ENCODE measurements around the gene RASGEF1B. TPM values are rescaled to one million over a fixed set of nuclear protein-coding genes. Genes with fewer than 3 reads are reported as not detected.

The RASGEF1B gene
- total RNA-seq, 1 donor from 2014 or later = 0.77 TPM

DNA sequence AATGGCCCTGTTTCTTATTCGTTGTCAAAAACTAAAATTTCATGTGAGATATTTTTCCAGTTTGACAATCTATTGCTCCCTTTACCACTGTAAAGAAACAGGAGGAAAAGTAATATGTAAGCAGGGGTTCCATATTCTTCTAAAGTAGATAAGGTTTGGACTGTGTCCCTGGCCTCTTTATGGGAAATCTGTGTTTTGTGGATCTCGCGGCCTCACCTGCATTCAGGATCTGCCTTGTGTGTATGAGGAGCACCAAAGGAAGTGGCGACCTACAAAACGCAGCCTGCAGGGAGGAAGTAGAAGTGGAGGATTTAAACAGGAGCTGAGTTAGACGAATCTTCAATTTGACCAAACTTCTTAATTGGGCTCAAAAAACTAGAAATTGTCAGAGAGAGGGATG, 67.0 kb downstream of the RASGEF1B start:
- Histone ChIP-seq H2AFZ (ENCODE audit: low read depth, low read length) (no peak overlapping the region), H3K27ac (ENCODE audit: low read depth, low read length) (no peak overlapping the region), H3K9ac (ENCODE audit: low read length) (no peak overlapping the region), H3K4me1 (ENCODE audit: insufficient read depth, low read length) (no peaks in the 10 kb centered on the region), H3K79me2 (ENCODE audit: insufficient read depth, low read length) (no peaks in the 10 kb centered on the region), H3K9me3 (ENCODE audit: insufficient read depth, low read depth, low read length) (no peaks in the 10 kb centered on the region), H3K27me3 (ENCODE audit: insufficient read depth, low read length) (peaks cover 6% of the 10 kb centered on the region), H3K4me3 (ENCODE audit: insufficient read depth, low read depth, low read length) (no peak overlapping the region), H3K36me3 (ENCODE audit: insufficient read depth, low read length) (no peaks in the 10 kb centered on the region), H4K20me1 (ENCODE audit: insufficient read depth, low read length) (no peaks in the 10 kb centered on the region), H3K4me2 (ENCODE audit: low read length) (no peak overlapping the region)
- FAIRE-seq (no peak), DNase-seq (ENCODE audit: low read depth) (no peak)
- no peak overlapping the region for H3K27ac Mint-ChIP-seq (ENCODE audit: unreplicated experiment)
- TF ChIP-seq, protein P1, sequence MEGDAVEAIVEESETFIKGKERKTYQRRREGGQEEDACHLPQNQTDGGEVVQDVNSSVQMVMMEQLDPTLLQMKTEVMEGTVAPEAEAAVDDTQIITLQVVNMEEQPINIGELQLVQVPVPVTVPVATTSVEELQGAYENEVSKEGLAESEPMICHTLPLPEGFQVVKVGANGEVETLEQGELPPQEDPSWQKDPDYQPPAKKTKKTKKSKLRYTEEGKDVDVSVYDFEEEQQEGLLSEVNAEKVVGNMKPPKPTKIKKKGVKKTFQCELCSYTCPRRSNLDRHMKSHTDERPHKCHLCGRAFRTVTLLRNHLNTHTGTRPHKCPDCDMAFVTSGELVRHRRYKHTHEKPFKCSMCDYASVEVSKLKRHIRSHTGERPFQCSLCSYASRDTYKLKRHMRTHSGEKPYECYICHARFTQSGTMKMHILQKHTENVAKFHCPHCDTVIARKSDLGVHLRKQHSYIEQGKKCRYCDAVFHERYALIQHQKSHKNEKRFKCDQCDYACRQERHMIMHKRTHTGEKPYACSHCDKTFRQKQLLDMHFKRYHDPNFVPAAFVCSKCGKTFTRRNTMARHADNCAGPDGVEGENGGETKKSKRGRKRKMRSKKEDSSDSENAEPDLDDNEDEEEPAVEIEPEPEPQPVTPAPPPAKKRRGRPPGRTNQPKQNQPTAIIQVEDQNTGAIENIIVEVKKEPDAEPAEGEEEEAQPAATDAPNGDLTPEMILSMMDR (IDR thresholded peaks at IDR 0.05; ENCODE audit: insufficient read depth, low read depth, low read length) = no peak
- no peak for TF ChIP-seq EZH2 (IDR thresholded peaks at IDR 0.05; ENCODE audit: insufficient read depth, low read length)
- H3K9me3 Mint-ChIP-seq (ENCODE audit: unreplicated experiment) = no peaks in the 10 kb centered on the region
- H3K4me1 Mint-ChIP-seq (ENCODE audit: low read depth, unreplicated experiment) = no peaks in the 10 kb centered on the region
- no peak overlapping the region for H3K4me3 Mint-ChIP-seq (ENCODE audit: unreplicated experiment)
- no peaks in the 10 kb centered on the region for H3K36me3 Mint-ChIP-seq (ENCODE audit: low read depth, unreplicated experiment)
- H3K27me3 Mint-ChIP-seq (ENCODE audit: low read depth, unreplicated experiment) = peaks cover 10% of the 10 kb centered on the region

DNA sequence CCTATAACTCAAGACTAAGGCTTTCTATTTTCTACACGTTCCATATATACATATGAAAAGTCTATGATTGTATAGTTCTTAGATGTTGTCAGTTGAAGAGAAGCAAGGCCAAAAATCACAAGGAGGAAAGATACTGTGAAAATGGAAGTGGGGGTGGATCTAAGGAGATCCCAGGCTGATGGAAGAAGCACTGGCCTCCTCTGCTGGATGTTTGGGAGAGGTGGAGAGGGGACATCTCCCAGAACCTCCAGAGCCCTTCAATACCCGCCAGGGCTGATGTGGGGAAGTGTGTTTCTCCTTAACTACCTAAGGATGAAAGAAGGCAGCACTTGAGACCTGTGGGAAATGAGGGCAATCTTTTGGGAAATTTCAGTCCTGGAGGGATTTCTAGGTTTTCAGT, 67.4 kb downstream of the RASGEF1B start:
- no peak overlapping the region for H3K27ac ChIP-seq (ENCODE audit: low read depth, low read length)
- no peaks in the 10 kb centered on the region for H3K9me3 ChIP-seq (ENCODE audit: insufficient read depth, low read depth, low read length)
- Mint-ChIP-seq H3K4me1 (ENCODE audit: low read depth, unreplicated experiment) (no peaks in the 10 kb centered on the region), H3K4me3 (ENCODE audit: unreplicated experiment) (no peak overlapping the region), H3K27ac (ENCODE audit: unreplicated experiment) (no peak overlapping the region), H3K9me3 (ENCODE audit: unreplicated experiment) (no peaks in the 10 kb centered on the region), H3K27me3 (ENCODE audit: low read depth, unreplicated experiment) (peaks cover 10% of the 10 kb centered on the region), H3K36me3 (ENCODE audit: low read depth, unreplicated experiment) (no peaks in the 10 kb centered on the region)
- peaks cover 6% of the 10 kb centered on the region for H3K27me3 ChIP-seq (ENCODE audit: insufficient read depth, low read length)
- FAIRE-seq = no peak
- H3K4me2 ChIP-seq (ENCODE audit: low read length) = no peak overlapping the region
- H3K79me2 ChIP-seq (ENCODE audit: insufficient read depth, low read length) = no peaks in the 10 kb centered on the region
- no peaks in the 10 kb centered on the region for H3K36me3 ChIP-seq (ENCODE audit: insufficient read depth, low read length)
- TF ChIP-seq, protein P1 (IDR thresholded peaks at IDR 0.05; ENCODE audit: insufficient read depth, low read depth, low read length) = no peak
- no peak for TF ChIP-seq EZH2 (IDR thresholded peaks at IDR 0.05; ENCODE audit: insufficient read depth, low read length)
- H3K4me3 ChIP-seq (ENCODE audit: insufficient read depth, low read depth, low read length) = no peak overlapping the region
- no peak for DNase-seq (ENCODE audit: low read depth)
- H2AFZ ChIP-seq (ENCODE audit: low read depth, low read length) = no peak overlapping the region
- H4K20me1 ChIP-seq (ENCODE audit: insufficient read depth, low read length) = no peaks in the 10 kb centered on the region
- H3K9ac ChIP-seq (ENCODE audit: low read length) = no peak overlapping the region
- no peaks in the 10 kb centered on the region for H3K4me1 ChIP-seq (ENCODE audit: insufficient read depth, low read length)

DNA sequence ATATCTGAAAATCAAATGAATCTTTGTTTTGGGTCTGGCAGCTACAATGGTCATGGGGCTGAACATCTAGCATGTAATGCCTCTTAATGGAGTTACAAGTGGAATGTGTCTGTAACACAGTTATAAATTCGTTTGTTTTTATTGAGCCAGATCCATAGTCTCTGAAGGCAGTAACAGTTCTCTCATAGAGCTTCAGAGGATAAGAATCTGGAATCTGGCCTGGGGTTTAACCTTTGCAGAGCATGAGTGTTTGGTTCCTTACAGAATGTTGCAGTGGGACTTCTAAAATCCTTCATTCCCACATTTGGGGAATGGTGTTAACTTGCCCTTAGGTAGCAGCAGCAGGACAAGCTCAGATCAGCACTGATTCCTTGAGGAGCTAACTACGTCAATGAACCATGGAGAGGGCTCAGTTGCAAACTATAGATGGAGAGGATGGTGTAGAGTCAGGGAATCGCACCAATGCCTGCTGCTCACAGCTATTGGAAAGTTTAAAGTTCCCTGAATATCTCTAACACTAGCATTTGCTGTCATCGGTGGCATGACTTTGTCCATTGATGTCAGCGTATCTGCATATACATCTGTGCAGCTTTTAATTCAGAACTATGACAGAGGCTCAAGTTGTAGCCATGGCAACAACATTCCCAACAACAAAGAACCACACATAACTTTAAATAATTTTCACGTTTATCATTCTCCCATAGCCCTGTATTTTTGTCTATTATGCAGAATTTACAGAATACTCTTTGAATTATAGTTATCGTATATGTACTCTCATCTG, 72.2 kb downstream of the RASGEF1B start:
- no peaks in the 10 kb centered on the region for H3K79me2 ChIP-seq (ENCODE audit: insufficient read depth, low read length)
- Mint-ChIP-seq H3K27ac (ENCODE audit: unreplicated experiment) (no peak overlapping the region), H3K9me3 (ENCODE audit: unreplicated experiment) (no peaks in the 10 kb centered on the region), H3K4me1 (ENCODE audit: low read depth, unreplicated experiment) (no peaks in the 10 kb centered on the region), H3K36me3 (ENCODE audit: low read depth, unreplicated experiment) (no peaks in the 10 kb centered on the region), H3K4me3 (ENCODE audit: unreplicated experiment) (no peak overlapping the region), H3K27me3 (ENCODE audit: low read depth, unreplicated experiment) (peaks cover 10% of the 10 kb centered on the region)
- no peak overlapping the region for H3K4me2 ChIP-seq (ENCODE audit: low read length)
- no peaks in the 10 kb centered on the region for H3K9me3 ChIP-seq (ENCODE audit: insufficient read depth, low read depth, low read length)
- no peak for FAIRE-seq
- no peaks in the 10 kb centered on the region for H4K20me1 ChIP-seq (ENCODE audit: insufficient read depth, low read length)
- no peak for TF ChIP-seq EZH2 (IDR thresholded peaks at IDR 0.05; ENCODE audit: insufficient read depth, low read length)
- TF ChIP-seq, protein P1 (IDR thresholded peaks at IDR 0.05; ENCODE audit: insufficient read depth, low read depth, low read length) = no peak
- no peak overlapping the region for H3K9ac ChIP-seq (ENCODE audit: low read length)
- DNase-seq (ENCODE audit: low read depth) = no peak
- H3K4me1 ChIP-seq (ENCODE audit: insufficient read depth, low read length) = no peaks in the 10 kb centered on the region
- H3K36me3 ChIP-seq (ENCODE audit: insufficient read depth, low read length) = no peaks in the 10 kb centered on the region
- no peak overlapping the region for H3K27ac ChIP-seq (ENCODE audit: low read depth, low read length)
- H3K4me3 ChIP-seq (ENCODE audit: insufficient read depth, low read depth, low read length) = no peak overlapping the region
- no peak overlapping the region for H2AFZ ChIP-seq (ENCODE audit: low read depth, low read length)
- peaks cover 6% of the 10 kb centered on the region for H3K27me3 ChIP-seq (ENCODE audit: insufficient read depth, low read length)
